GM12865 (cell line): Measurements from ENCODE around the gene REG1A.

ENCODE experiments used
- DNase-seq: peaks from one replicate; pipeline ENCODE4 v3.0.0; 2010; ENCODE audit warnings: low read depth
- H3K4me3 ChIP-seq: 2 replicates; pipeline ENCODE4 v1.5.1; 2011; ENCODE audit warnings: mild to moderate bottlenecking, low read depth, low read length, control low read depth
- TF ChIP-seq, protein P1 (sequence below): IDR thresholded peaks from 2 replicates; pipeline ENCODE4 v1.5.1; 2011; ENCODE audit warnings: low read length, control low read depth, low read depth, inconsistent platforms; ENCODE audit not compliant: insufficient read depth; ENCODE audit errors: missing control alignments

REG1A gene

DNA sequence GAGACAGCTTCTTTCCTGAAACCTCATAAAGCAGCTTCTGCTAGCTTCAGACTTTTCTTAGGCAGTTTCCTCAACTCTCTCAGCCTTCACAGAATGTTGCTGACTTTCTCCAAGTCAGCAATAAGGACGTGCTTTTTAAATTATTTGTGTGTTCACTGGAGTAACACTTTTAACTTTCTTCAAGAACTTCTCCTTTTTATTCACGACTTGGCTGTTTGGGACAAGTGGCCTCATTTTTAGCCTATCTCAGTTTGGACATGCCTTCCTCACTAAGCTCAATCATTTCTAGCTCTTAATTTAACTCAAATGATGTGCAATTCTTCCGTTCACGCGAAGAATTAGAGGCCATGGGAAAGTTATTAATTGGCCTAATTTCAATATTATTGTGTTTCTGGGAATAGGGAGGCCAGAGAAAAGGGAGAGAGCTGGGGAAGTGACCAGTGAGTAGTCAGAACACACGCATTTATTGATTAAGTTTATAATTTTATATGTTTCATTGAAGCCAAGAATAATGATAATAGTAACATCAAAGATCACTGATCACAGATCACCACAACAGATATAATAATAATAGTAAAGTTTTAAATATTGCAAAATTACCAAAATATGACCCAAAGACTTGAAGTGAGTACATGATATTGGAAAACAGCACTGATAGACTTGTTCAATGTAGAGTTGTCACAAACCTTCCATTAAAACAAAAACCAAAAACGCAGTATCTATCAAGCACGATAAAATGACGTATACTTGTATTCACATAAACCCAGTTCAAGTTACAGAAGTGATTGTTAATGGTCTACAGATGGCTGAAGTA lies 4.8 kb downstream of the REG1A start:
- H3K4me3 ChIP-seq: no peak overlapping the region
- TF ChIP-seq, protein P1, sequence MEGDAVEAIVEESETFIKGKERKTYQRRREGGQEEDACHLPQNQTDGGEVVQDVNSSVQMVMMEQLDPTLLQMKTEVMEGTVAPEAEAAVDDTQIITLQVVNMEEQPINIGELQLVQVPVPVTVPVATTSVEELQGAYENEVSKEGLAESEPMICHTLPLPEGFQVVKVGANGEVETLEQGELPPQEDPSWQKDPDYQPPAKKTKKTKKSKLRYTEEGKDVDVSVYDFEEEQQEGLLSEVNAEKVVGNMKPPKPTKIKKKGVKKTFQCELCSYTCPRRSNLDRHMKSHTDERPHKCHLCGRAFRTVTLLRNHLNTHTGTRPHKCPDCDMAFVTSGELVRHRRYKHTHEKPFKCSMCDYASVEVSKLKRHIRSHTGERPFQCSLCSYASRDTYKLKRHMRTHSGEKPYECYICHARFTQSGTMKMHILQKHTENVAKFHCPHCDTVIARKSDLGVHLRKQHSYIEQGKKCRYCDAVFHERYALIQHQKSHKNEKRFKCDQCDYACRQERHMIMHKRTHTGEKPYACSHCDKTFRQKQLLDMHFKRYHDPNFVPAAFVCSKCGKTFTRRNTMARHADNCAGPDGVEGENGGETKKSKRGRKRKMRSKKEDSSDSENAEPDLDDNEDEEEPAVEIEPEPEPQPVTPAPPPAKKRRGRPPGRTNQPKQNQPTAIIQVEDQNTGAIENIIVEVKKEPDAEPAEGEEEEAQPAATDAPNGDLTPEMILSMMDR: no peak
- DNase-seq: no peak

DNA sequence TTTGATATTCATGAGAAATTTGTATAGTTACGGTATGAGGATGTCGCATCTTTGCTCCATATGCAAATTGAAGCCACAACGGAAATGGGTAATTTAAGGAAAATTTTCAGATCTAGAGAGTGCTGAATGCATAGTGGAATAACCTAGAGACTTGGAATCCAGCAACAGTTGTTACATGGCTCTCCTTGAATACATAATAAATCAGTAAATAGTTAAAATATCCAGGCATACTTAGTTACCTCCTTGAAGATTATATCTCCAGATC lies 5.4 kb downstream of the REG1A start:
- DNase-seq: no peak
- TF ChIP-seq, protein P1: no peak
- no peak overlapping the region for H3K4me3 ChIP-seq

DNA sequence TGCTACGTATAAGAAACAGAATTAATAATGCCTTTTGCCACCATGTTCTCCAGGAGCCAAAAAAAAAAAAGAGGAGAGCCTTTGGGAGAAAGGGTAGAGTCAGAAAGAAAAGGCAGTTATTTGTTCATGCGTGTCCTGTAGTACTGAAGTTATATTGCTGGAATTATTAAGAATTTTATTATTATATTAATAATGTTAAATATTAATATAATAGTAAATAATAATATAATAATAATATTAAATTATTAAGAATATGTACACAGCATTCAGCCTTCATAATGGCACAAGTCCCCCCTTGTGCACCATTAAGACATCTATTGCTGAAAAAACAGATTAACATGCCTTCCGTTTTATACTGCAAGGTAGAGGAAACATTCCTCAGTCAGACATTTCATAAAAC lies 8.1 kb downstream of the REG1A start:
- H3K4me3 ChIP-seq: no peak overlapping the region
- TF ChIP-seq, protein P1: no peak
- no peak for DNase-seq

DNA sequence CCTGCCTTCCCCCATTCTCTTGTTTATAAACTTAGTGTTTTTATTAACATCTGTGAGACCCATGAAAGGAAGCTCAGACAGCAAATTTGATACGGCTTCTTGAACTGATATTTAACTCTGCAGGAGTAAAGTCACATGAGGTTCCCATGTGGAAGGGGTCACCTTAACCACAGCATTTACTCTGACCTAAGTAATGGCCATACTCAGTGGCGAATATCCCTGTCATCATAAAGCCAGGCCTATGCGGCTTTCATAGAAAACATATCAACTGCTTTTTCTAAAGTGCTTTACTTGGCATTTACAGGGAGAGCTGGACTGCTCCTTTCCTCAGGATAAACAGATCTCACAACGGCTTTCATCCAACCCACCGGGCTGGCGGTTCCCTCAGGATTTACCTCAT lies 9.0 kb downstream of the REG1A start:
- TF ChIP-seq, protein P1: no peak

DNA sequence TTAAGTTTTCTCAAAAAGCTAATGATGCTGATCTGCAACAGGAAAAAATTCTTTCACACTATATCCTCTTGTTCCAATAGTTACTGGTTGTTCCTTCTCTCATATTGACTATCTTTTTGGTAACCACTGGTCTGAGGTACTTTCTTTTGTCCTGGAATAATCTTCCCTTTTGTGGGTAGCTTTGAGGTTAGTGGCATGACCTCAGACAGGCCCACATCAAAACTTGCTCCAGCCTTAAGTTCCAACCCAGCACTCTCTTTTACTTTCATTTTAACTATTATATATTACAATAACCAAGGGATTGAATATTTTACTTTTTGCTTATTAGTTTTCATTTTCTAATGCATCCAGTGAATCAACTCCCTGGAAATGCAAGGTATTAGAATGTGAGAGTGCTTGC lies 9.5 kb downstream of the REG1A start:
- DNase-seq: no peak
- TF ChIP-seq, protein P1: no peak
- H3K4me3 ChIP-seq: no peak overlapping the region

More for the DNA sequence above, 9.0 kb downstream of the REG1A start:
- no peak overlapping the region for H3K4me3 ChIP-seq
- no peak for DNase-seq

DNA sequence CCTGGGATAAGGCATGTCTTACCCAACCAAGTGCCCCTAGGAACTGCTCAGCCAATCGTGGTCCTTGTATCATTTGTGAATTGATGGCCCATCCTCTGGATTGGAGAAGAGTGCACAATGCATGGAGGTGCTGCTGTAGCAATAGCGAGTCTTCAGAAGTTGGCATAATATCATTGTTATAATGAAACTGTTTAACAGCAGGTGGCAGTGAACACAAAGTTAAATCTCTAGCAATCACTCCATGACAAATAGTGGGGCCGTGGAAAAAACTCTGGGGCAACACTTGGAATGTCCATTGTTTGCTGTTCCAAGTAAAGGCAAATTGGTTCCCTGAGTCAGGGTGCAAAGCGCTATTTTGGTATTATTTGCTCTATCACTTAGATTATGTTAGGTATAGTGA lies 11.4 kb downstream of the REG1A start:
- TF ChIP-seq, protein P1: no peak
- no peak for DNase-seq
- H3K4me3 ChIP-seq: no peak overlapping the region

DNA sequence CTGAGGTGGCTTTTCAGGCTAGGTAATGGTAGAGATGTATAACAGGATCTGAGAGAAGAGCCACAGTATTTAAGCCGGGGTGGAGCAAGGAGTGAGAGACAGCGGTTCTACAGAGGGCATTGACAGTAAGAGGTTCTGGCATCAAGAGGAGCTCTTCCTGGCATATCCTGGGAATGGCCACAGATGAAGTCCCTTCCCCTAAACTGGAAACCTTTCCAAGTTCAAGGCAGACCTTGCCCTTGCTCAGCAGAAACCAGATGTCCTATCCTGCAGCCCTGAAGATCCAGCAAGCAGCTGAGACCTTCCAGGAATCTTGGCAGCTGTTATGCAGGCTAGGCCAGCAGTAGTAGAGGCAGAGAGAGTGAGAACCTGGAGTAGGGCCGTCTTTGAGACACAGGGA lies 18.1 kb downstream of the REG1A start:
- DNase-seq: no peak
- TF ChIP-seq, protein P1: no peak

More for the DNA sequence above, 18.1 kb downstream of the REG1A start:
- H3K4me3 ChIP-seq: no peak overlapping the region
